Measurements from ENCODE around the gene PLXNA3.

The PLXNA3 gene

GRCh38 chrX:154434394-154435168 lies 23.5 kb upstream of the PLXNA3 start:
- DNase-seq (ENCODE audit: low read depth), result no peak
- TF ChIP-seq, protein P1, sequence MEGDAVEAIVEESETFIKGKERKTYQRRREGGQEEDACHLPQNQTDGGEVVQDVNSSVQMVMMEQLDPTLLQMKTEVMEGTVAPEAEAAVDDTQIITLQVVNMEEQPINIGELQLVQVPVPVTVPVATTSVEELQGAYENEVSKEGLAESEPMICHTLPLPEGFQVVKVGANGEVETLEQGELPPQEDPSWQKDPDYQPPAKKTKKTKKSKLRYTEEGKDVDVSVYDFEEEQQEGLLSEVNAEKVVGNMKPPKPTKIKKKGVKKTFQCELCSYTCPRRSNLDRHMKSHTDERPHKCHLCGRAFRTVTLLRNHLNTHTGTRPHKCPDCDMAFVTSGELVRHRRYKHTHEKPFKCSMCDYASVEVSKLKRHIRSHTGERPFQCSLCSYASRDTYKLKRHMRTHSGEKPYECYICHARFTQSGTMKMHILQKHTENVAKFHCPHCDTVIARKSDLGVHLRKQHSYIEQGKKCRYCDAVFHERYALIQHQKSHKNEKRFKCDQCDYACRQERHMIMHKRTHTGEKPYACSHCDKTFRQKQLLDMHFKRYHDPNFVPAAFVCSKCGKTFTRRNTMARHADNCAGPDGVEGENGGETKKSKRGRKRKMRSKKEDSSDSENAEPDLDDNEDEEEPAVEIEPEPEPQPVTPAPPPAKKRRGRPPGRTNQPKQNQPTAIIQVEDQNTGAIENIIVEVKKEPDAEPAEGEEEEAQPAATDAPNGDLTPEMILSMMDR (IDR thresholded peaks at IDR 0.05; ENCODE audit: low read depth, low read length, missing control alignments), result no peak

DNA sequence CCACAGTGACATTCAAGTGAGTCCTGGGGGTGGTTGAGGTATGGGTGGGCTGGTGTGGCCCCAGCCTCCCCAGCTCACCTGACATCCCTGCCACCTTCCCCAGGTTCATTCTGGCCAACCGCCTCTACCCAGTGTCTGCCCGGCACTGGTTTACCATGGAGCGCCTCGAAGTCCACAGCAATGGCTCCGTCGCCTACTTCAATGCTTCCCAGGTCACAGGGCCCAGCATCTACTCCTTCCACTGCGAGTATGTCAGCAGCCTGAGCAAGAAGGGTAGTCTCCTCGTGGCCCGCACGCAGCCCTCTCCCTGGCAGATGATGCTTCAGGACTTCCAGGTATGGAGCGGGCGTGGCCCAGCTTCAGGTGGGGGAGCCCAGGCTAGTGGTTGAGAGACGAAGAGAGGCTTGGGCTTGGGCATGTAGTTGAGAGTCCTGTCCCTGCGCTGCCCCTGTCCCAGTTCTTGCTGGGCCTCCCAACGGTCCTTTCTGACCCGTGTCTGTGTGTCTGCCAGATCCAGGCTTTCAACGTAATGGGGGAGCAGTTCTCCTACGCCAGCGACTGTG lies 22.8 kb upstream of the PLXNA3 start:
- DNase-seq (ENCODE audit: low read depth), result no peak
- H3K4me3 ChIP-seq (ENCODE audit: low read depth, low read length), result no peak overlapping the region
- TF ChIP-seq, protein P1 (IDR thresholded peaks at IDR 0.05; ENCODE audit: low read depth, low read length, missing control alignments), result no peak
- in situ Hi-C loops (cut with HindIII; ENCODE audit: low sequenced_read_pairs), result no loop called here

More at GRCh38 chrX:154434394-154435168, 23.5 kb upstream of the PLXNA3 start:
- in situ Hi-C loops (cut with HindIII; ENCODE audit: low sequenced_read_pairs), result no loop called here
- no peak overlapping the region for H3K4me3 ChIP-seq (ENCODE audit: low read depth, low read length)

DNA sequence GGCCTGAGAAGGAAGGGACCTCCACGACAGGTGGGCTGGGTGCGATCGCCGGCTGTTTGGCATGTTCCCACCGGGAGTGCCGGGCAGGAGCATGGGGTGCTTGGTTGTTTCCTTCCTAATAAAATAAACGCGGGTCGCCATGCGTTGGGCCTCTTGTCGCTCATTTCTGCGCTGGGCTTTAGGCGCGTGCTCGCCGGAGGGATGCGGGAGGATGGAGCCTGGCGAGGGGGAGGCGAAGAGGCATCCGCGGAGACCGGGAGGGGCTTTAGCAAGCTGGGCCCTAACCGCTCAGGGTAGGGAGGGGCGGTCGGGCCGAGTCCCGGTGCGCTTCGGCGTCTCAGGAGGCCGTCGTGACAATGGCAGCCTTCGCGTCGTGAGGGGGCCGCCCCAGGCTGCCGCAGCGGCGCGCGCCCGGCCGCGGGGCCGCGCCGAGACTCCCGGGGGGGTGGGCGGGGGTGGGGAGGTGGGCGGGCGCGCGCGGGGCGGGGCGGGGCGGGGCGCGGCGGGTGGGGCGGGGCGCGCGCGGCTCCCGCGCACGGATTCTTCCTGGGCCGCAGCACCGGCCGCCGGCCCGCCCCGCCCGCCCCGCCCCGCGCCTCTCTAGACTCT lies 21.6 kb upstream of the PLXNA3 start:
- in situ Hi-C loops (cut with HindIII; ENCODE audit: low sequenced_read_pairs), result no loop called here
- H3K4me3 ChIP-seq (ENCODE audit: low read depth, low read length), result peak overlapping the region; percentile 62
- no peak for DNase-seq (ENCODE audit: low read depth)
- TF ChIP-seq, protein P1 (IDR thresholded peaks at IDR 0.05; ENCODE audit: low read depth, low read length, missing control alignments), result no peak

DNA sequence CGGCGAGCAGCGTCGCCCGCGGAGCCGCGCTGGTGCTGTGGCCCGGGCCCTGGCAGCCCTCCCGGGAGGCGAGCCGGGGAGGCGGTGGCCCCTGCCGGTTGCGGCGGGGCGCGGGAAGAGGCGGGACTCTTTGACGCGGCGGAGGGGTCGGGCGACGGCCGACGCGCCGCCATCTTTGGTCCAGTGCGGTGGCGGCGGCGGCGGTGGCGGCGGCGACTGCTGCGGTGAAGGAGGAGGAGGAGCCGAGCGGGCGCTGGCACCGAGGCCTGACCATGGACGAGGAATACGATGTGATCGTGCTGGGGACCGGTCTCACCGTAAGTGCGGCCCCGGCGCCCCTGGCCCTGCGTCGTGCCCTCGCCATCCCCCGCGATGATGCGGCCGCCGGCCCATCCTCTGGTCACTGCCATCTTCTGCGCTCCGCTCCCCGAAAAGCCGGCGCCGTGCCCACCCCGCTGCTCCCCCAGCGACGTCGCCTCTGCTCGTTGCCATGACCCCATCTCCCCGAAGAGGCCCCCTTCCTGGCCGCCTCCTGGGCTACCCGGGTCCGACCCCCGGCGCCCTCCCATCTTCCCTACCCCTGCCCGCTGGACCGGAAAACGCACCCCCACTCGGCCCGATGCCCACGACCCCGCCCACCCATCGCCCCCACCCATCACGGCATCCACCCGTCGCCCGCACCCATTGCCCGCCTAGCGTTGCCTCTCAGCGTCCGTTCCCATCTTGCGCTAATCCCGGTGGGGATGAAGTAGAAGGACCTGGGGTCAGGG lies 20.9 kb upstream of the PLXNA3 start, which contains the start of gene GDI1:
TSS of gene GDI1 (plus strand) at position 172 of the 770 bp plus-strand sequence. CDS start at position 273, 101 bp downstream.
- no peak for DNase-seq (ENCODE audit: low read depth)
- H3K4me3 ChIP-seq (ENCODE audit: low read depth, low read length), result peak within 1 kb of the TSS; percentile 62
- in situ Hi-C loops (cut with HindIII; ENCODE audit: low sequenced_read_pairs), result no loop called here
- TF ChIP-seq, protein P1 (IDR thresholded peaks at IDR 0.05; ENCODE audit: low read depth, low read length, missing control alignments), result no peak

GRCh38 chrX:154437971-154438893 lies 19.8 kb upstream of the PLXNA3 start:
- TF ChIP-seq, protein P1 (IDR thresholded peaks at IDR 0.05; ENCODE audit: low read depth, low read length, missing control alignments), result no peak
- in situ Hi-C loops (cut with HindIII; ENCODE audit: low sequenced_read_pairs), result no loop called here
- DNase-seq (ENCODE audit: low read depth), result no peak

More at GRCh38 chrX:154437971-154438893, 19.8 kb upstream of the PLXNA3 start:
- peak overlapping the region; percentile 62 for H3K4me3 ChIP-seq (ENCODE audit: low read depth, low read length)
